HG02973 (cell line): ENCODE data around the gene ABCA13.

Experiments used
- ATAC-seq: cut with Tn5 transposase; IDR thresholded peaks from one replicate; pipeline ENCODE4 v1.9.1; 2021; ENCODE audit warnings: moderate library complexity; ENCODE audit not compliant: unreplicated experiment

Gene ABCA13

DNA sequence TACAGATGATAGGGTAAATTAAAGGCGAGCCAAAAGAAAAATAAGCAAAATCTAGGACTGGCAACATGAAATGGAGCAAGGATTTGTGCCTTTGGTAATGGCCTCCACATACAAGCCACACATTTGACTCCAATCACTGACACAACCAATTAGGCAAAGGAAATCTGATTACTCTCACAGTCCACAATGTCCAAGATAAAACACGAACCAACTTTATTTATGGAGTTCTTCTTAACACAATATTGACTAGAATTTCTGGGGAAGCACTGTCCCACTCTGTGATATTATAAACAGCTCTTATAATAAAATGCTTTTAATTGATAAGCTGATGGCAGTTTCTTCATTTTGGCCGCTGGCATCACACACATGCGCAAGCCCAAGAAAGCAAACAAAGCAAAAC is 334.2 kb downstream of the ABCA13 start:
- ATAC-seq: no peak

DNA sequence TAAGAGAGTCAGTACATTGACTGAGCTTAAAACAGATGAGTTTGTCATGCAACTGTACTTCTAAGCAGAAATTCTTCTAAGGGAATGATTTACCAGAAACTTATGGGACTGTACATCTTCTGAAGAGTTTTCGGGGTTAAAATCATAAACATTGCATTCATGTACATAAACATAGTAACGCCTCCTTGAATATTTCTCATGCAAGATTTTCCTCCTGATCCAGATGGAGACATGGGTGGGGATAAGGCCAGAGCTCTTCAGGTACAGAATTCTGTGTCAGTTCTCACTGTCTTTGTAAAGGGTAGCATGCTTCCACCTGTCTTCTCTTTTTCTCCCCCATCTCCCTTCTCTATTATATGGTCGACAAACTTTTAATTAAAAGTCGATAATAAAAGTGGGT is 335.3 kb downstream of the ABCA13 start:
- ATAC-seq: no peak

DNA sequence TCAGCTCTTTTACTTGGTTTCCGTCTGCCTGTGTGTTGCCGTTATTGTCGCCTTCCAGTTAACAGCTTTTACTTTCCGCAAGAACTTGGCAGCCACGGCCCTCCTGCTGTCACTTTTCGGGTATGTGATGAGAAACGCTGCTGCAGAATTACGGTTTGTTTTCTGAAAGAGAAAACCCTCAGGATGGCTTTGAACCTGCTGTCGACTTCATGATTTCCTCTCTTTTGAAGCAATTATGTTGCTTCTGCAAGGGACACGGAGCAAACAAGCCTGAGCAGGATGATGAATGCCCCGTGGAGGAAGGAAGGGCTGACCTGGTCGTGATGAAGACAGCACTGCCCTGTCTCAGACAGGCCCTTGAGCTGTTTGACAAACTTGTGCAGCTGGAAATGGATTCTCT is 339.8 kb downstream of the ABCA13 start:
- no peak for ATAC-seq

DNA sequence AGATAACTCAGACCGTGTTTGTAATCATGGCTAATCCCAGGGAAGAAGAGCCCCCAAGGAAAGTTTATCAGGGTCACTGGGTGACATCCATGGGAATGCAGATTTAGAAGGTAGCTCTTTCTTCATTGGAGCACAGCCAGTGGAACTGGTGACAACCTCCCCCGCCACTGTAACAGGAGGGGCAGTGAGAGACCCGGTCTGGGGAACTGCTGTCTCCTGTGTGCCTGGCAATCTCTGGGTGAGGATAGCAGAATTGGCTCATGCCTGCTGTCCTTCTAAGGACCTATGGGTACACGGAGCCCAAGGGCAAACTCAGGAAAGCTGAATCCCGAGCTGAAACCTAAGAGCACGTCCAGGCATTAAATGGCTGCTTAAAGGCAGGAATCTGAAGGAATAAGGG is 341.6 kb downstream of the ABCA13 start:
- no peak for ATAC-seq

DNA sequence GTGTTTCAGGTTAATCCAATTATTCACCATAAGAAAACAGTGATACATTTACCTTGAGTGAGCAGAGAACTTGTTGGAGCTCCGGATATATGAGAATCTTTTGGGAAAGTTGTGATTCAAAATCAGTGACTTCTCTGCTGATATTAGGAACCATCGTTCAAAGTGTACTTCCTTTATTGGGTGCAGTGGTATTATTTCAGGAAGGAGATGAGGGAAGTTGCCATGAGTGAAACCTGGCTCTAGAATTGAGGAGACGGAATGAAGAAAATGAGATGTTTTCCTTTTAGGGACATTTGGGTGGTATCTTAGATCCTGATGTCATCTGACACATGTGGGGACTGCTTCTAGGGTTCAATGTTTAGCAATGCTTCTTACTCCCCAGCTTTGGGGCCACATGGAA is 343.9 kb downstream of the ABCA13 start:
- ATAC-seq: no peak

DNA sequence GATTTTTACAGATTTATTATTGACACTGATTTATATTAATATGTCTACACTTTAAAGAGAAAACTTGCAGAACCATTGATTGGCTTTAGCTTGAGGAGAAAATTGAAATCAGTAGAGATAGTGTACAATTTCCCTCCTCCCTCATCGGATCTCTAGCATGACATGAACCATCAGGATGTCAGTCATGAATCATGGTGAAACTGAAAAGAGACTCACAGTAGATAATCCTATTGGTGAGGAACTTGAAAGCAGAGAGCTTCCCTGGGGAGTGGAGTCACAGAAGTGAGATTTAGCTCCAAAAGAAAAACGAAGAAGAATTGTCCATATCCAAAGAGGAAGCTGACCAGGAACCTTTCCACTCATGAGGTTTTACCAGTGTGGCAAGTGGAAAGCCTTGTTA is 346.8 kb downstream of the ABCA13 start:
- no peak for ATAC-seq

DNA sequence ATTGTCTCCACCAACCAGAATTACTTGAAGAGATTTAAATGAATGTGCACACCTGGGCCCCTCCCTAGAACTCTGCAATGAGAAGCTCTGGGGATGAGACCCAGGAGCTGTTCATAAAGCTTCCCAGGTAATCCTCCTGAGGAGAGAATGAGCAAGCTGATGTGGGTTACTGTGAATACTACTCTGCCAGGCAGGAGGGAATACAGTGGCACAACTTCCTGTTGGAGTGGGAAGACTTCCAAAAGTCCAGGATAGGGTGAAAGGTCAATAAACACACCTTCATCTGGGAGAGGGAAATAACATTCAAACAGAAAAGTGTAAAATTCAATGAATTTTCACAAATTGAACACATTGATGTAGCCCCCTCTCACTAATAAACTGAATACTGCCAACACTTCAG is 351.4 kb downstream of the ABCA13 start:
- ATAC-seq: no peak

DNA sequence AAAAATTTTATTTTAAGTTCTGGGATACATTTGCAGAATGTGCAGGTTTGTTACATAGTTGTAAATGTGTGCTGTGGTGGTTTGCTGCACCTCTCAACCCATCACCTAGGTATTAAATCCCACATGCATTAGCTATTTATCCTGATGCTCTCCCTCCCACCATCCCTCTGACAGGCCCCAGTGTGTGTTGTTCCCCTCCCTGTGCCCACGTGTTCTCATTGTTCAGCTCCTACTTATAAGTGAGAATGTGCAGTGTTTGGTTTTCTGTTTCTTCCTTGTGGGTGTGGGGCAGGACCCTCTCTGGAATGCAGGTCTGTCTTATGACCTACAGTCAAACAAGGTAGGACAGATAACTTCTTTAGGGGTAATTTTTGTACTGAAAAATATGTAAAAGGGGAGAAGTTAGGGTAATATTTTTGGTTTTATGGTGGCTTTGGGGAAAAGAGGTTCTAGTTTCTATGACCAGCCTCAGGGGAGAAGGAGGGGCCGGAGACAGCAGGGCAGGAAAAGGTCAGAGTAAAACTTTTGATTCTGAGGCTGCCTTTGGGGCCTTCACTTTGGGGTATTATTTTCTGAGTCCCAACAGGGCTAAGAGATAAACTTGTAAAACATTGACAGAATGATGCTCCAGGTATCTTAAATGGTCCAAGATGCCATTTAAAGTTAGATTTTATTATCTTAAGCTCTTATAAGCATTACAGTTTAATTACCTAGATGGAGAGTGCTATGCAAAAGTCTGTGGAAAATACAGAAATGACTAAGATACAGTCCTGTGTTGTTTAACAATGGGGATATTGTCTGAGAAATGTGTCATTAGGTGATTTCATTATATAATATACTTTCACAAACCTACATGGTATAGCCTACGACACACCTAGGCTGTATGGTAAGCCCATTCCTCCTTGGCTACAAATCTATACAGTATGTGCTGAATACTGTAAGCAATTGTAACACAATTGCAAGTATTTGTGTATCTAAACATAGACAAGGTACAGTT is 354.8 kb downstream of the ABCA13 start:
- no peak for ATAC-seq

DNA sequence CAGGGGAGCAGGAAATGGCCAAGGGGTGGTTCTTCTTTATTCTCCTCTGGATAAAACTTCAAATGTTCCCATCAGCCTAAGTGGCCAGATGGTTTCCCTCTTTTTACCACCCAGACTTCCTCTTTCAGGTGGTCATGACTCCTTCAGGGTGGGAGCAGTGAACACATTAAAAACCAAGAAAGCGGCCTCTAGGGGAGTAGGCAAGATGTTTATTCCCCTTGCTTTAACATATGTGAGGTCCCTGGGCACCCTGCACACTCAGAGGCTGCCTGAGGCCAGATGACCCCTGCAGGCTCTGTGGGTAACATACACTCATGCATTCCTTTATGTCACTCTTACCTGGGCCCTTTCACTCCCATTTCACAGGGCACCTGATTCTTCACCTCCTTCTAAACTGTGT is 357.4 kb downstream of the ABCA13 start:
- no peak for ATAC-seq

DNA sequence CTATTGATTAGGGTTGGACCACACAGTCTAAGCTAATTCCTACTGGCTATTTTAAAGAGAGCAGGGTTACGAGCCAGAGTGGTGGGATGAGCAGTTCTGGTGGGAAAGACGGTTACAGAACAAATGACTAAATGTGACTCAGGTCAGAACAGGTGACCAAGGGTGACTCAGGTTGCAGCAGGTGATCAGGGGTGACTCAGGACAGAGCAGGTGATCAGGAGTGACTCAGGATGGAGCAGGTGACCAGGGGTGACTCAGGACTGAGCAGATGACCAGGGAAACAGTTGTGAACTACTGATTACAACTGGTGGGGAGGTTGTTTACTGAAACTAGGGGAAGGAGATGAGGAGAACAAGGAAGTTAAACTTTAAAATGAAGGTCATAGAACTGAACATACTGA is 366.3 kb downstream of the ABCA13 start:
- no peak for ATAC-seq

DNA sequence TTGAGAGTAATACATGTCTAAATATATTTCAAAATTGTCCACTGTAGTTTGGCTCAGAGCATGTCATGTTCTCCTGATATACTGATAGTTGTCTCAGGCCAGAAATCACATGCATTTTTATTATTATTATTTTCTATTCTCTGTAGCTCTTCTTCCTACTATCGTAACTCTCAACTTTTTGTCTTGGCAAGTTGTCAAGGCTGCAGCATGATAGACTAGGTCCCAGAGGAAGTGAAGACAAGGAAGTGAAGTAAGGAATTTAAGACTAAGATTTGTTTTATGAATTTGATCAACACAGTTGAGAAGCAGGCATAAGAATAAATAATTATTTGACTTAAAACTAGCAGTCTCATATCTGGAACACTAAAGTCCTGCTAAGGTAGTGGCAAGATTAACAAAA is 369.5 kb downstream of the ABCA13 start:
- ATAC-seq: no peak

DNA sequence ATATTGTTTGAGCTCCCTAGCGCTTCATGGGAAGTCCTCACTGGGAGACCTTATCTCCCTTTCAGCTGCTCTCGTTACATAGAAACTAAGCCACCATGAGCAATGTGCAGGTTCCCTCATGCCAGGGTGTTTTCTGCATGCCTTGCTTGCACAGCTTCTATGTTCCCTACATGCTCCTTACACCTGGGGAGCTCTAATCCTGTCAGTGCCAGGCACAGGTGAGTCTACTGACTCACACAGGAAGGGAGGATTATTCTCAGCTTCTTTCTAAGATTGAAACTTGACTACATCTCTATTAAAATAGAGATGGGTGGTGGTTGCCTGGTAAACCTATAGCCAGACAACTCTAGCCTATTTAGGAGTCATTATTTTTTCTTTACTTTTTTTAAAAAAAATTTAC is 377.4 kb downstream of the ABCA13 start:
- ATAC-seq: no peak

DNA sequence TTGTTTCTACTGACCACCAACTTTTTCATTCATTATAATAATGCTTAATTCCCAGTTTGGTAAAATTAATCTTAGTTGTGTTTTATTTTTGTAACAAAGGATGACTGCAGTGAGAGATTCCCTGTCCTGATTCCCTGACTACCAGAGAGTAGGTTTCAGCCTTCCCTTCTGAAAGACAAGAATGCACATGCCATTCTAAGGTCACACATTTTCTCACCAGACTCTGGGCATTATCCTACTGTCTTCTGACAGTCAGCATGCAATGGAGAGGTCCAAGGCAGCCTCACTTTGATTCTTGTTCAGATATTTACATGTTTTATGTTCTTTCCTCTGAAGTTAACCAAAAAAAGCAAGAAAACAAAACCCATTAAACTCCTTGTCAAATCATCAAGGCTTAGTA is 380.4 kb downstream of the ABCA13 start:
- no peak for ATAC-seq

DNA sequence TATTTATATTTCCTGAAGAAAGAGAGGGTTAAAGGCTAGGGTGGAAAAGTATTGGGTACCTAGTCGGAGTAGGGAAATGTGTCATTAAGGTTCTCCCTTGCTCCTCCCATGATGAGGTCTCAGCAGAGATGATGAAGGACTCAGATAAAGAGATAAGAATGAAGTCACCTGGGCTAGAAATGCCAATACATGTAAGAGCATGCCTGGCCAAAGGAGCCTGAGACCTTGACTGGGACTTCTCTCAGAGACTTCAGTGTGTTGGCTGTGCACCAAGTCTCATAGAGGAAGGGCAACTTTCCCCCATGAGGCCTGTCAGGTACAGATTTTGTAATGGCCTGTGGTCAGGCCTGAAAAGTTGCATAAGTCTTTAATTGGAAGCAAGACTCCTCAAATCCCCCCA is 392.1 kb downstream of the ABCA13 start:
- ATAC-seq: no peak

DNA sequence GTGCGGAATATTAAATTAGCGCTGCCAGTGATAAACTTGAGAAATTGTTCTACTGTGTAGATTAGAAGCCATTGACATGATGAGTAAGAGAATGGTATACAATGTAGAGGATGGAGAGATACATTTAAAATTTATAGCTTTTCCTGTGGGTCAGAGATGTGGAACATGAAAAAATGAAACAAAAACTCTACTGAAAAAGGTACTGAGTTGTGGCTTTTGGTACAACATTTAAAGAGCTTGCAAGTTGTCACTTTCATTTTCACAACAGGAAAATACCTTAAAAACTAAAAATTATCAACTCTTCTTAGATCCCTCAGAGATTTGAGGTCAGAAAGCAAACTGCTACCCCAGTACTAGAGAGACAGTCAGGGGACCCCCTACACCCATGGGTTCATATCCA is 404.3 kb downstream of the ABCA13 start:
- ATAC-seq: no peak

DNA sequence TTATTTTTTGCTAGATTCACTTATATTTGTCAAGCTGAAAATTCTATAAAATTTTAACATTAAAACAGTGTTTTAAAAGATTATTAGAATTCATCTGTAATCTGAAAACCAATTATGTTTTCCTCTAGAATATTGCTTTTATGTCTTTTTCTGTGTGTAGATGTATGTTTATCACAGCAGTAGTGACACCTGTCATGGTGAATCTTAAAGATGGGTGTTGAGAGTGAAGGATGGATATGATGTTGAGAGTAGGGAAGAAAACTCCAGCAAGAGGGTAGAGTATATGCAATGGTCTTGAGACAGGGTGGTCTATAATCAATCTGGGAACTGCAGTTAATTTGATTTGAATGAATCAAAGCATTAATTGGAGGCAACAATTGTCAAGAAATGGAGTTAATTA is 416.2 kb downstream of the ABCA13 start:
- ATAC-seq: no peak

DNA sequence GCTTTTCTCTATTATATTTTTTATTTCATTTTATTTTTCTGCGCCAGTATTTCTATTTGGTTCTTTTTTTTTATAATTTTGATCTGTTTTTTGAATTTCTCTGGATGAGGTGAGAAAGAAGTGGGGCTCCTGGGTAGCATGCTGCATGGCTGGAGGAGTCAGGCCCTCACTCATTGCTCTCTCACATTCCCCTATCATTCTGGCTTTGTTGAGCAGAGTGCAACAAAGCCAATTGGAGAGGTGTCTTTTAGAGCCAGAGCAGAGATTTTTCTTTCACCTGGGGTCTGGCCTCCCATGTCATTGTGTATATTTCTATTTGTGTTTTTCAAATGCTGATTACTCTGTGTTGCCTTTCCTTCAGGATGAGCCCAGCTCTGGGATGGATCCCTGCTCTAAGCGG is 423.1 kb downstream of the ABCA13 start:
- ATAC-seq: no peak

DNA sequence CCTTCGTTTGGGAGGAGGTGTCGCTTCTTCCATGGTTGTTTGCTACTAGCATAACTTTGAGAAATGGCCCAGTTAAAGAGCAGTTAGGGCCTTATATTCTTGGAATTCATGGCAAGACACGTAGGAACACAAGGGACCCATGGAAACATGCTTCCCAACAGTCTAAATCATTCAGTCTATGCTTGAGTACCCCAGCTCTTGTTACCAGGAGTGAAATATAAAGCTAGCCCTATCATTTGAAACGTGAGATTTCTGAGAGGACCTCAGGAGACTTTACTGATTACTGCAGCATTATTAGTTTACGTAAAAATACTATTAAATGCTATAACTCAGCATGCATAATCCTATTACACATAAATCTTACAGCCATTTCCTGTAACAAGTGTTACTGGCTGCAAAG is 424.5 kb downstream of the ABCA13 start:
- ATAC-seq: no peak

DNA sequence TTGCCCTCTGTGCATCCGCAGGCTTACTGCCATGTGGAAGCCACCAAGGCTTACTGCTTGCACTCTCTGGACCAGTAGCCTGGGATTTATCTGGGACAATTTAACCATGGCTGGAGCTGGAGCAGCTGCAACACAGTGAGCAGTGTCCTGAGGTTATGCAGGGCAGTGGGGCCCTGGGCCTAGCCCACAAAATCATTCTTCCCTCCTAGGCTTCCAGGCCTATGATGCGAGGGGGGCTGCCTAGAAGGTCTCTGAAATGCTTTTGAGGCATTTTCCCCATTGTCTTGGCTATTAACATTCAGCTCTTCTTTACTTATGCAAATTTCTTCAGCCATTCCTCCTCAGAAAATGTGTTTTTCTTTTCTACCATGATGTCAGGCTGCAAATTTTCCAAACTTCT is 439.4 kb downstream of the ABCA13 start:
- ATAC-seq: no peak

DNA sequence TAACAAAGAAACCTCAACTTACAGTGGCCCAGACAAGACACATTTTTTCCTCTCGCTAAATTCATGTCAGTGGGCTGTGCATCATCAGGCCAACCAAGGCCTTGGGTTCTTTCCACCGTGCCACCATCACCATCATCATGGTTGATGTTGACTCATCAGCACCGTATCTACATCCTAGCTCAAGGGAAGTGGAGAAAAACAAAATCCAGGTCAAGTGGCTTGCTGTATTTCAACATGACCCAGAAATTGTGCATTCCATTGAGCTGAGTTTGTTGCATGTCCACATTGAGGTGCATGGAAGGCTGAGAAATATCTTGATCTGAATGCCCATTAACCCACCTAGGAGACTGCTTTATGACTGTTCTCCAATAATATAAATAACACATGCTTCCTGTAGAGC is 440.7 kb downstream of the ABCA13 start:
- no peak for ATAC-seq

DNA sequence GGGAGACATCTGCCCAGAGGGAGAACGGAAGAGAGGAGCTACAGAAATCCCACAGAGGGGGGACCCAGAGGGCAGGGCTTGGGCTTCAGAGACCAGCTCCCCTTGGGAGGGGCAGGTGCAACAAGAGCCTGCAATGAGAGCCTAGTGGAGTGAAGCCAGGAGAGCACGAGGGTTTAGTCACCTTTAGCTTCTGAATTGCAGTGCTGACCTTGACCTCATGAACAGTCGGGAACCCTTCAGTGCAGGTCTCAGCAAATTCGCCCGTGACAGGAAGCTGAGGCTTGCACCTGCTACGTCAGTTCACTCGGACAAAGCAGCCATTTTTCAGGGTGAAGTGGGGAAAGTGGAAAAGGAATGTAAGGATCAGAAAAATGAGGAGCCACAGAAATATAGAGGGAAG is 446.2 kb downstream of the ABCA13 start:
- ATAC-seq: no peak

DNA sequence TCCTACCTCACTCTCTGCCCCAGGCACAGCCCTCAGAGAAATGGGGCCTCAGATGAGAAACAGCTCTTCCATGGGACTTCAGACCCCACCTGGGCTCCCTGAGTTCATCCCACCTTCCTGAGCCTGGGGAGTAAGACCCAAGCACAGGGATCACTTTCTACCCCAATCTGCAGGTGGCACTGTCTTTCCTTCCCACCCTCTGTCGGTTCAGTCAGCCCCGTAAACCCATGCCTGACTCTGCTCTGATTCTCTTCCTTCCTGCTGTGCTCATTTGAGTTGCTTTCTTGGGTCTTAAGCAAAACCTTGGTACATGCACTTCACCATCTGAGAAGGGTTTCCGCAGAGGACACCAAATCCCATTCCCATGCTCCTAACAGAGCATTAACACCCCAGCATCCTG is 446.7 kb downstream of the ABCA13 start:
- no peak for ATAC-seq

DNA sequence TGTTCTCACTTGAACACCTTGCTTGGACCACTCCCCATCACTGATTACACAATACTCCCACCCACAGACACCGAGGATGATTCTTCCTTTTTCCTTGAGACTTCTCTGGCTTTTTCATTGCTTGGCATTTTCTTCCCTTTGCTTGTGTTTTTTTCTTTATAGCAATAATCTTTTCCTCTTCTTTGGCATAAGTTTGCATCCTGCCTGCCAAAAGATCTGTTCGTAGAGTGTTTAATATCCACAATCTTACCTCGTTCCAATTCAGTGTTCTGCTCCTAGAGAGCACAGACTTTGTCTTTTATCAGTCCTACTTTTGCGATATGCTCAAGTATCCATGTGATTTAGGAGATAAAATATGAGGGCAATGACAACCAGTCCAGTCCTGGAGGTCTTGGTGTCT is 449.8 kb downstream of the ABCA13 start:
- ATAC-seq: no peak
